Measurements from ENCODE around the gene ELP4. TPM values are rescaled to one million over a fixed set of nuclear protein-coding genes. Genes with fewer than 3 reads are reported as not detected.

Gene ELP4
- total RNA-seq, 1 experiment from 2014 or later = 21.4 TPM

DNA sequence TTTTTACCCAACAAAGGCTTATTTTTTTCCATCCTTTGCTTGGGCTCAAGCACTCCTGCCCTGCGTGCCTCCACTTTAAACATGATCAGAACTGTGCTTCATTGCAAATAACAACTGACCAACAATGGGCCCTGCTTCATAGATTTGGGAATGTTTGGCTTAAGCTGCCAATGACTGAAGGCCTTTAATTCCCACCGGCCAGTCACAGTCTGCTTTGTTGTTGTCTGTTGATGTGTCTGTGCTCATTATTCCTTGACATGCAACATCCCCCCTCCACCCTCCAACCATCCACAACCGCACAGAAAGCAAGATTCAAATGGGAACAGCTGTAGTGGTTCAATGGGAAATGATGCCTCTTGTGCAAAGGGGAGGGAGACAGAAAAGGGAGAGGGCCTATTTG lies 278.5 kb downstream of the ELP4 start:
- TF ChIP-seq, protein P1, sequence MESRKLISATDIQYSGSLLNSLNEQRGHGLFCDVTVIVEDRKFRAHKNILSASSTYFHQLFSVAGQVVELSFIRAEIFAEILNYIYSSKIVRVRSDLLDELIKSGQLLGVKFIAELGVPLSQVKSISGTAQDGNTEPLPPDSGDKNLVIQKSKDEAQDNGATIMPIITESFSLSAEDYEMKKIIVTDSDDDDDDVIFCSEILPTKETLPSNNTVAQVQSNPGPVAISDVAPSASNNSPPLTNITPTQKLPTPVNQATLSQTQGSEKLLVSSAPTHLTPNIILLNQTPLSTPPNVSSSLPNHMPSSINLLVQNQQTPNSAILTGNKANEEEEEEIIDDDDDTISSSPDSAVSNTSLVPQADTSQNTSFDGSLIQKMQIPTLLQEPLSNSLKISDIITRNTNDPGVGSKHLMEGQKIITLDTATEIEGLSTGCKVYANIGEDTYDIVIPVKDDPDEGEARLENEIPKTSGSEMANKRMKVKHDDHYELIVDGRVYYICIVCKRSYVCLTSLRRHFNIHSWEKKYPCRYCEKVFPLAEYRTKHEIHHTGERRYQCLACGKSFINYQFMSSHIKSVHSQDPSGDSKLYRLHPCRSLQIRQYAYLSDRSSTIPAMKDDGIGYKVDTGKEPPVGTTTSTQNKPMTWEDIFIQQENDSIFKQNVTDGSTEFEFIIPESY (IDR thresholded peaks at IDR 0.05; ENCODE audit: extremely low read depth, insufficient replicate concordance, low read length) = no peak
- no peak for TF ChIP-seq SIN3A (IDR thresholded peaks at IDR 0.05; ENCODE audit: low read depth)
- no peak for TF ChIP-seq POLR2A (IDR thresholded peaks at IDR 0.05; ENCODE audit: borderline replicate concordance, extremely low read depth, insufficient read depth, insufficient read length)
- no peak for TF ChIP-seq EZH2phosphoT487 (IDR thresholded peaks at IDR 0.05; ENCODE audit: borderline replicate concordance)
- TF ChIP-seq YY1 (IDR thresholded peaks at IDR 0.05; ENCODE audit: extremely low read depth, insufficient replicate concordance, low read depth, low read length) = no peak
- no peak for TF ChIP-seq ELF1 (IDR thresholded peaks at IDR 0.05; ENCODE audit: borderline replicate concordance, low read depth)
- TF ChIP-seq SP1 (IDR thresholded peaks at IDR 0.05; ENCODE audit: low read depth) = no peak
- TF ChIP-seq FOSL1 (IDR thresholded peaks at IDR 0.05; ENCODE audit: low read depth) = no peak
- TF ChIP-seq, protein P2, sequence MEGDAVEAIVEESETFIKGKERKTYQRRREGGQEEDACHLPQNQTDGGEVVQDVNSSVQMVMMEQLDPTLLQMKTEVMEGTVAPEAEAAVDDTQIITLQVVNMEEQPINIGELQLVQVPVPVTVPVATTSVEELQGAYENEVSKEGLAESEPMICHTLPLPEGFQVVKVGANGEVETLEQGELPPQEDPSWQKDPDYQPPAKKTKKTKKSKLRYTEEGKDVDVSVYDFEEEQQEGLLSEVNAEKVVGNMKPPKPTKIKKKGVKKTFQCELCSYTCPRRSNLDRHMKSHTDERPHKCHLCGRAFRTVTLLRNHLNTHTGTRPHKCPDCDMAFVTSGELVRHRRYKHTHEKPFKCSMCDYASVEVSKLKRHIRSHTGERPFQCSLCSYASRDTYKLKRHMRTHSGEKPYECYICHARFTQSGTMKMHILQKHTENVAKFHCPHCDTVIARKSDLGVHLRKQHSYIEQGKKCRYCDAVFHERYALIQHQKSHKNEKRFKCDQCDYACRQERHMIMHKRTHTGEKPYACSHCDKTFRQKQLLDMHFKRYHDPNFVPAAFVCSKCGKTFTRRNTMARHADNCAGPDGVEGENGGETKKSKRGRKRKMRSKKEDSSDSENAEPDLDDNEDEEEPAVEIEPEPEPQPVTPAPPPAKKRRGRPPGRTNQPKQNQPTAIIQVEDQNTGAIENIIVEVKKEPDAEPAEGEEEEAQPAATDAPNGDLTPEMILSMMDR (IDR thresholded peaks at IDR 0.05 in 2 of 3, conservative IDR thresholded peaks at IDR 0.05 in 1 of 3; ENCODE audit: borderline replicate concordance in 1 of 3, insufficient read depth in 1 of 3, low read depth in 2 of 3, low read length in 2 of 3) = no peak
- TF ChIP-seq TCF7L2 (IDR thresholded peaks at IDR 0.05; ENCODE audit: borderline replicate concordance, extremely low read depth, insufficient read depth, insufficient read length) = no peak
- TF ChIP-seq EZH2 (IDR thresholded peaks at IDR 0.05) = no peak
- no peak for TF ChIP-seq REST (IDR thresholded peaks at IDR 0.05; ENCODE audit: low read depth)
- no peak for TF ChIP-seq SRF (IDR thresholded peaks at IDR 0.05; ENCODE audit: low read depth)
- TF ChIP-seq ZNF274 (IDR thresholded peaks at IDR 0.05; ENCODE audit: low read depth, low read length) = no peak
- TF ChIP-seq RAD21 (IDR thresholded peaks at IDR 0.05; ENCODE audit: low read depth) = no peak
- no peak for TF ChIP-seq MAX (IDR thresholded peaks at IDR 0.05)
- no peak for TF ChIP-seq CBX3 (IDR thresholded peaks at IDR 0.05; ENCODE audit: low read depth)
- ChIA-PET RAD21 (ENCODE audit: low non-redundant PET in 1 of 2, low total read pairs in 2 of 2, uncharacterized antibody in 2 of 2, unreplicated experiment in 2 of 2) (no interaction called here), POLR2A (no interaction called here), CTCF (no interaction called here)
- intact Hi-C loops (cut with micrococcal nuclease) = no loop called here
- ATAC-seq (no peak), DNase-seq (ENCODE audit: low read depth, low spot score) (no peak)
- Histone ChIP-seq H3K36me3 (ENCODE audit: control insufficient read depth in 1 of 2, insufficient read depth in 2 of 2, low read length in 2 of 2) (no peaks in the 10 kb centered on the region), H3K4me3 (replicated peaks in 1 of 2; ENCODE audit: low read depth in 1 of 2, low read length in 2 of 2) (no peak overlapping the region), H3K79me2 (ENCODE audit: insufficient read depth, low read length) (no peaks in the 10 kb centered on the region), H3K27me3 (ENCODE audit: insufficient read depth, low read length) (no peaks in the 10 kb centered on the region), H3K9ac (ENCODE audit: low read length) (no peak overlapping the region), H3K27ac (ENCODE audit: low read depth, low read length) (no peak overlapping the region), H3K4me2 (ENCODE audit: low read length) (no peak overlapping the region), H2AFZ (ENCODE audit: low read depth, low read length, poor library complexity, severe bottlenecking) (no peak overlapping the region), H4K20me1 (ENCODE audit: insufficient read depth) (no peaks in the 10 kb centered on the region), H3K9me3 (ENCODE audit: control insufficient read depth in 1 of 2, insufficient read depth in 1 of 2, low read depth in 1 of 2, low read length in 2 of 2) (no peaks in the 10 kb centered on the region), H3K4me1 (ENCODE audit: control insufficient read depth in 1 of 2, insufficient read depth in 2 of 2, low read length in 2 of 2) (no peaks in the 10 kb centered on the region), H3K9me2 (ENCODE audit: insufficient read depth) (no peaks in the 10 kb centered on the region)
- no TSS peak for BruUV-seq (replicated peaks)

Measured in HCT116 (cell line).